NOMO-1 treated with DMSO at 0.1 percent for 48 hours (cell line): ENCODE measurements around the gene PI4K2B.
"Not testable (repeated sequence)": the region's sequence is repeated elsewhere in the genome, so short reads cannot be mapped to it uniquely, and the experiment has no call there.

Experiments used
- DNase-seq: peaks from one replicate; lab custom pipeline; 2025; ENCODE audit not compliant: unreplicated experiment; lab: John Stamatoyannopoulos, UW

Gene PI4K2B

DNA sequence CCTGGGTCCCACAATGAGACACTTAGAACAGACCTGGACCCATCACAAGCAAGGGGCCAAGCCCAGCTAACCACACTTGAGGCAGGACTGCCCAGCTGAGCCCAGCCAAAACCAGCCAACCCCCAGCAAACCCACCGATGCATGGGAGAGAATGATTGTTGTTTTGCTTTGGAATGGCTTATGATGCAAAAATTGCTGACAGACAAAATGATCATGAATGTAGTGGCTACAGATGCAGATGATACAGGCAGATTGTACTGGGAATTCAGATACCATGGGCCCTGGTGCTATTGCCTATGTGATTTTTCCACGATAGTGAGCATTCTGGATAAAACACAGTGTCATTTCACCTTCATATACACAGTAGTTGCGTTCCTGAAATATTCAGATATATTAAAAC lies 69.7 kb downstream of the PI4K2B start:
- DNase-seq, result no peak

DNA sequence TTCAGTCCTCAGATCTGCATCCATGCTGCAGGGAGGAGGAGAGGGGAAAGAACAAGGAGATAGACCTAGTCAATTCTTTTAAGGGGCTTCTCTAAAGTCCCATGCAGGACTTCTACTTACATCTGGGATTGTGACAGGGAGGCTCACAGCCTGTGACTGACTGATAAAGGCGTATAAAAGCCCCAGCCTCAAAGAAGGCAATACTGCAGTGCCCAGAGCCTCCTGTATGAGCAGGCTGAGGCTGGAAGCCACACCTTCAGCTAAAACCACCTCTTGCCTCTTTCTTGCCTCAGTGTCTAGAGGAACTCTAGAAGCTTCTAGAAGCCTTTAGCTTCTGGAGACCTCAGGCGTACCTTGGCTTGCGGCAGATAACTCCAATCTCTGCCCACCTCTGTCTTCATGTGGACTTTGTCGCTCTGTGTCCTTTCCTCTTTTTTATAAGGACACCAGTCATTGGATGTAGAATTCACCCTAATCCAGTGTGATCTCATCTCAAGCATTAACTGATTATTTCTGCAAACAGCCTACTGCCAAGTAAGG lies 72.8 kb downstream of the PI4K2B start:
- no peak for DNase-seq

DNA sequence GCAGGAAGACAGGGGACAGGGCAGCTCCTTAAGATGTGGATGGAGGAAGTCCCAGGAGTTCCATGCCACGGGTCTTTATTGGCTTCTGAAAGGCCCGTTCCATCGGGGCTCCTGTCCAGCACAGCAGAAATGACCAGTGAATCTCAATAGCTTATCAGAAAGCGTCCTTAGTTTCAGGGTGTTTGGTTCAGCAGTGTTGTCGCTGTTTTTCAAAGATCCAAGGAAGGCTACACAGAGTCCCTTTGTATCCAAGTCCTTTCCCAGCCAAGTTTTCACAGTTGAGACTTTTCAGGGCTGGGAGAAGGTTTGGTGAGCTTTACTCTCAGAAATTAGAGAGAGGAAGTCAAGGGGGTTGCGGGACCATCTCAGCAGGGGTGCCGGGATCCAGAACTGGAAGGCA lies 73.8 kb downstream of the PI4K2B start:
- no peak for DNase-seq

DNA sequence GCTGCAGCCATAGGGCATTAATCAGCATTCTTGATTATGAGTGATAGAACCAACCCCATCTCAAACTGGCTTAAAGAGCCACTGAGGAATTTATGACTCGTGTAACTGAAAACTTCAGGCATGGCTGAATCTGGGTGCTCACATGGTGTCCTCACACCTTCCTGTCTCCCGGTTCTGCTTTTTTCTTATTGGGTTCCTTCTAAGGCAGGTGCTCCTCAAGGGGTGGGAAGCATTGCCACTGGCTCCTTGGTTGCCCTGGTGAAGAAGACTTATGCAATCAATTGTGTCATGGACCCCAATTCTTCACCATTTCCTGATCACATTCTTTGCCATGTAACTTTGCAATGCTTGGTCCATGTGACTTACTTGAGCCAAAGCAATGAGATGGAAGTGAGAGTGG lies 74.5 kb downstream of the PI4K2B start:
- peak; percentile 52 for DNase-seq

DNA sequence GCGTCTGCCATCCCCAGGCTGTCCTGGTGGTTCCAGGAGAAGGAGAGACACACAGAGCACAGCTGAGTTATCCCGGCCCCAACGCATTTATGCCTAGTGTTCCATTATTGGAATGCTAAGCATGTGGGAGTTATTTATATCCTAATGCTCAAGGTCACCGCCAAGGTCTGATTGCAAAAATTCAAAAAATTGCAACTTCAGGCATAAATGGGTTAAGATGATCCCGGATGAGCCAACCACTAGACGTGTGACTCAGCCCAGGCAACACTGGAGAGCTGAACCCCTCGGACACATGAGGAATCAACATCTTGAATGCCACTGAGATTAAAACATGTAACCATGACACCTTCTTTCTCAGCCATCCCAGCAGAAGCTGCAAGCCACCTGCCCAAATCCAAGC lies 74.9 kb downstream of the PI4K2B start:
- DNase-seq, result no peak

DNA sequence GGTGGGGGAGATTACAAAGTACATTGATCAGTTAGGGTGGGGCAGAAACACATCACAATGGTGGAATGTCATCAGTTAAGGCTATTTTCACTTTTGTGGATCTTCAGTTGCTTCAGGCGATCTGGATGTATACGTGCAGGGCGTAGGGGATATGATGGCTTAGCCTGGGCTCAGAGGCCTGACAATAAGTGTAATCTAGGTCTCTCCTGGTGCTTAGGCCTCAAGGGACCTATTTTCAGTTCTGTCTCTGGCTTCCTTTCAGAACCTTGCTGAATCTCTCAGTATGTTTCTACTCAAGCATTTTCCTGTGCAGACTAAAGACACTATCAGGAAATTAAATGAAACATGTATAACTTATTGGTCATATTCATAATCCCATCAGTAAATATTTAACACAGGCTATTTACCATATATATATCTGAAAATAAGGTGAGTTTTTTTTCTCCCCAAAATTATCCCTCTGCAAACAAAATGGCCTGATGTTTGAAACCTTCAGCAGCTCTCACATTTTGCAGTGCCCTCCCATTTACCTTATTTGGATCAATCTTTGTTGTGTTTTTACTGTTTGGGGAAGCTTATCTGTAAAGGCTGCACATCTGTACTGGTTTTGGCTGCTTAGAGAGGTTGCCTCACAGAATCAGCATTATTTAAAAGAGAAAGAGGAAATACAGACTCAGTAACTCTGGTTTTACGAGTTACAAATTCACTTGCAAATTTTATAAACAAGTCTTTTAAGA lies 76.4 kb downstream of the PI4K2B start:
- peak; percentile 72 for DNase-seq

DNA sequence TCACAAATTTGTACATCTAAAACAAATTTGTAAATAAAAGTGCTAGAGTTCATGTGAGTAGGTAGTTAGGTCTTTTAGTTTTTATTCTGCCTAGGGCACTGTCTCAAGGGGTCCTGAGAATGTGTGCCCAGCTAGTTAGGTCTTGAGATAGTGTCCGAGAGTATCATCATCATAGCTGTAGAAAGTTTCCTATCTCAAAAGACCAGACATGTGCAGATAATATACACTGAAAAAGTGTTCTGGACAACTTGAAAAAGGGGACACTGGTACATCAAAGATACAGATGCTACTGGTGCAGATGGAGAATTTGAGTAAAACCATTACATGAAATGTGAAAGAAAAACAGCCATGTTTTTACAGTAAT lies 77.0 kb downstream of the PI4K2B start:
- DNase-seq, result peak; percentile 34

DNA sequence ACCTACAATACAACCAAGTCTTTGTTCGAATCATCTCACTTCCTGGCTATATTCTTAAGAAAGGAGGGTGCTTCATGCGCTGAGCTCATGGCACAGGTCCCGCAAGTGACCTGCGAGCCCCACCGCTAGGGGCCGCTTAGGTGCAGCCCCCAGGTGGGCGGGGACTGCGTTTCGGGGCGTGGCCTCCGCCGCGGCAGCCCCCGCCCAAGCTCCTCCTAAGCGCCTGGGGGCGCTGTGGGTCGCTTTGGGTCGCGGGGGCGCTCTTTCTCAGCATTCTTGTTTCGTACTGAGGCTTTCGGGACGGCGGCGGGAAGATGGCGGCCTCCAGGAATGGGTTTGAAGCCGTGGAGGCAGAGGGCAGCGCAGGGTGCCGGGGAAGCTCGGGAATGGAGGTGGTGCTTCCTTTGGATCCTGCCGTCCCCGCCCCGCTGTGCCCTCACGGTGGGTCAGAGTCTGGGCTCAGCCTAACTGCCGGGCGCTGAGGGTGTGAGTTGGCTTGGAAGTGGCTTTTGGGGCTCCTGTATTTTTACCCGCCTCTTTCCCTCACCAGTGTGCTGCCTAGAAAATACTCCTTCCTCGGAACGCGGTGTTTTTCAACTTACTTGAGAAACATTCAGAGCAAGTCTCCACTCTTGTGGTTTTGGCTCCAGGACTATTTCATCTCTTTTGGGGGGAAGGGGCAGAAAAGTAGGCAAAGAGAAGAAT lies 78.8 kb downstream of the PI4K2B start, which contains the start of gene ZCCHC4:
Gene ZCCHC4, plus strand, starts transcription at position 279 of the 705 bp plus-strand sequence. Its CDS starts 36 bp downstream, at position 315.
- DNase-seq, result peak; percentile 81

DNA sequence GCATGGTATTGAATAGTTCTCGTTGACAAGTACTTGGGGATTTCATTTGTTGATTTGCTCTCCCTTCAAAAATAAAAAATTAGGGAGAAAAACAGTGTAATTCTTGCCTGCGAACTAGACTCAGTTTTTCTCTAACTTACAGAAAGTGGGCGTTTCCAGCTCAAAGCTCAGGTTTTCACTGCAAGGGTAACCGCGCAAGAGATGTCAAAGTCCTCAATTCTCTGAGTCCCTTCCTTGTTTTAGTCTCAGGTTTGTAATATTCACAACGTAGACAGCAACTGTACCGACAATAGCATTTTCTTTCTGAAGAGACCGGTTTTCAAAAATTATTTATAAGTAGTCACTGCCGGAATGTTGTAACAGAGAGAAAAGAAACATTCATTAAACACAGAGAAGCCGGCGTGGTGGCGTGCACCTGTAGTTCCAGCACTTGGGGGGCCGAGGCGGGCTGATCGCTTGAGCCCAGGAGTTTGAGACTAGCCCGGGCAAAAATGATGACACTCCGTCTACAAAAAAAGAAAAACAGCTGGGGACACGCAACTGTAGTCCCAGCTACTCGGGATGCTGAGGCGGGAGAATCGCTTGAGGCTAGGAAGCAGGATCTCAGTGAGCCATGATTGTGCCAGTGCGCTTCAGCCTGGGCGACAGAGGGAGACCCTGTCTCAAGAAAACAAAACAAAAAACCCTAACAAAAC lies 79.5 kb downstream of the PI4K2B start:
- DNase-seq, result peak; percentile 38

DNA sequence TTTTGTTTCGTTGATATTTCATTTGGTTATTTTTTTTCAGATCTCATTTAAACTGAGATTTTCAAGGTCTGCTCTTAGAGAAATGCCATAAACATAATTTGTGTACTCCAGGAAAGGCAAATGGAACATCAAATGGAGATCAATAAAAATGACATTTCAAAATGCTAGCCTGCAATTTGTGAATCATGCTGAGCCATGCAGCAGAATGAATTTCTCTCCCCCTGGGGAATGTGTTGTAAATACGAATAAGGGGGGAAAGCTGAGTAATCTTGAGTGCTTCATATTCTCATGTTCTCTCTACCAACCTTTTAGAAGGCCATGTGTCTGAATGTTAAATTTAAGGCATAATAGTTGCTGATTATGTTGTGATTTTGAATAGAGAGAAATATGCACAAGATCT lies 86.5 kb downstream of the PI4K2B start:
- no peak for DNase-seq

DNA sequence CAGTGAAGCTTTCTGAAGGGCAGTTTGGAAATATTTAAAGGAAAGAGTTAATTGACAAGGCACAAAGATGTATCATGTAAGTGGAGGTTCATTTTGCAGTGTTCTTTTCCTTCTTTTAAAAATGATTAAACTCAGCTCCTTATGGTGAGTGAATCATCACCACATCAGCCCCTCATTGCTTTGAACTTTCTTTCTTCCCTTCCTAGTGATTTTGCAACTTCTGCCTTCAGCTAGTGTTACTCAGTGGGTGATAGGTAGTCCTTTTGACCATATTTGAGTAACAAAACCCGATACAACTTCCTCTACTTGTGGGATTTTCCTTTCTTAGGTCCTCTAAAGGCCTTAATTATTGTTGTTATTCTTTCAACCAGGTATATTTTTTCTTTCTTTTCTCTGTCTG lies 86.9 kb downstream of the PI4K2B start:
- peak; percentile 95 for DNase-seq

DNA sequence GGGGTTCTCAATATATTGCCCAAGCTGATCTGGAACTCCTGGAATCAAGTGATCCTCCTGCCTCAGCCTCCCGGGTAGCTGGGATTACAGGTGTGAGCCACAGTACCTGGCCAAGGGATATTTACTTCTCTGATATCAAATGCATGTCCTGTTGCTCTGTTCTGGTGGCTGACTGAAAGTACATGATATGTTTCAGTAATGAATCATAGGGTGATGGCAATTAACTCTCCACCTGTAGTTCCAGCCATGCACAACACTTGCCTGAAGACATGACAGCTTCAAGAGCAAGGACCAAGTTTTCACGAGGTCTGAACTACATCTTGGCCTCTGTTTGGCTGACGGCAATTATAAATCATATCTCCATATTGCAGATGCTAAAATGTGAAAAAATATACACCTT lies 87.9 kb downstream of the PI4K2B start:
- no peak for DNase-seq

DNA sequence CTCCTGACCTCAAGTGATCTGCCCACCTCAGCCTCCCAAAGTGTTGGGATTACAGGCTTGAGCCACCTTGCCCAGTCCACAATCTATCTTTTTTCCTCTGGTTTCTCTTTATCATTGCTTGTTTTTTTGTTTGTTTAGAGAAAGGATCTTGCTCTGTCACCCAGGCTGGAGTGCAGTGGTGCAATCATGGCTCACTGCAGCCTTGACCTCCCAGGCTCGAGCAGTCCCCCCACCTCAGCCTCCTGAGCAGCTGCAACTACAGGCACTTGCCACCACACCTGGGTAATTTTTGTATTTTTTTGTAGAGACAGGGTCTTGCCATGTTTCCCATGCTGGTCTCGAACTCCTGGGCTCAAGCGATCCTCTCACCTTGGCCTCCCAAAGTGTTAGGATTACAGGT lies 94.6 kb downstream of the PI4K2B start:
- not testable (repeated sequence) for DNase-seq
